Measurements from ENCODE around the gene UPK1A. TPM values are rescaled to one million over a fixed set of nuclear protein-coding genes. Genes with fewer than 3 reads are reported as not detected.
A peak's percentile ranks its signal among the peaks of the same experiment; 100 is the strongest.

The UPK1A gene
- total RNA-seq, 1 donor from 2014 or later, result 0.18 TPM

- Mint-ChIP-seq H3K27me3 (ENCODE audit: low read depth, unreplicated experiment) (no peaks in the 10 kb centered on the region), H3K4me3 (ENCODE audit: unreplicated experiment) (peak within 1 kb of the TSS; percentile 100), H3K36me3 (ENCODE audit: low read depth, unreplicated experiment) (peaks cover 3% of the 10 kb centered on the region), H3K9me3 (ENCODE audit: unreplicated experiment) (no peaks in the 10 kb centered on the region), H3K4me1 (ENCODE audit: low read depth, unreplicated experiment) (peaks cover 5% of the 10 kb centered on the region), H3K27ac (ENCODE audit: unreplicated experiment) (peak within 1 kb of the TSS; percentile 98)
- Histone ChIP-seq H4K20me1 (ENCODE audit: insufficient read depth, low read length) (no peaks in the 10 kb centered on the region), H2AFZ (ENCODE audit: low read depth, low read length) (peak within 1 kb of the TSS; percentile 70), H3K79me2 (ENCODE audit: insufficient read depth, low read length) (peaks cover 24% of the 10 kb centered on the region), H3K9ac (ENCODE audit: low read length) (peak within 1 kb of the TSS; percentile 95), H3K4me1 (ENCODE audit: insufficient read depth, low read length) (no peaks in the 10 kb centered on the region), H3K27me3 (ENCODE audit: insufficient read depth, low read length) (no peaks in the 10 kb centered on the region), H3K9me3 (ENCODE audit: insufficient read depth, low read depth, low read length) (no peaks in the 10 kb centered on the region), H3K27ac (ENCODE audit: low read depth, low read length) (peak within 1 kb of the TSS; percentile 81), H3K4me2 (ENCODE audit: low read length) (peak within 1 kb of the TSS; percentile 99), H3K4me3 (ENCODE audit: insufficient read depth, low read depth, low read length) (peak within 1 kb of the TSS; percentile 79), H3K36me3 (ENCODE audit: insufficient read depth, low read length) (peaks cover 19% of the 10 kb centered on the region)
- no peak for TF ChIP-seq CTCF (IDR thresholded peaks at IDR 0.05; ENCODE audit: insufficient read depth, low read depth, low read length)
- no peak for TF ChIP-seq EZH2 (IDR thresholded peaks at IDR 0.05; ENCODE audit: insufficient read depth, low read length)
- peak; percentile 98 for DNase-seq (ENCODE audit: low read depth)
- peak; percentile 95 for FAIRE-seq
These were observed 37.6 kb upstream of the UPK1A start, which contains the start of gene RBM42 for GRCh38 chr19:35628565-35629331. RBM42 (plus strand) TSS chr19:35629036; CDS start chr19:35629154, 118 bp downstream.

DNA sequence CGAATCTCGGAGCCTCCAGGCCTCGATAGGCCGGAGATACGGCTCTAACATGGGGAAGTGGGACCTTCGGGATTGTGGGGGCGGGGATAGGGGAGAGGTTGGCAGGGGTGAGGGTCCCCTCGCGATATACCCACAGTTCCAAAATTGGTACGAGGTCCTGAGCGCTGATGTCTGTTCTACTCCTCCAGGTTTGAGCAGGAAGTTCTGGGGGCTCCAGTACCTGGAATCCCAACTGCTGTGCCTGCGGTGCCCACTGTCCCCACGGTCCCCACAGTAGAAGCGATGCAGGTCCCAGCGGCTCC, 37.0 kb upstream of the UPK1A start:
- no peaks in the 10 kb centered on the region for H3K27me3 Mint-ChIP-seq (ENCODE audit: low read depth, unreplicated experiment)
- H3K36me3 ChIP-seq (ENCODE audit: insufficient read depth, low read length), result peaks cover 20% of the 10 kb centered on the region
- peak overlapping the region; percentile 95 for H3K9ac ChIP-seq (ENCODE audit: low read length)
- H3K9me3 ChIP-seq (ENCODE audit: insufficient read depth, low read depth, low read length), result no peaks in the 10 kb centered on the region
- H3K27ac Mint-ChIP-seq (ENCODE audit: unreplicated experiment), result peak overlapping the region; percentile 98
- H3K27ac ChIP-seq (ENCODE audit: low read depth, low read length), result peak overlapping the region; percentile 81
- H3K36me3 Mint-ChIP-seq (ENCODE audit: low read depth, unreplicated experiment), result peaks cover 3% of the 10 kb centered on the region
- H3K4me2 ChIP-seq (ENCODE audit: low read length), result peak overlapping the region; percentile 99
- peak overlapping the region; percentile 70 for H2AFZ ChIP-seq (ENCODE audit: low read depth, low read length)
- H3K27me3 ChIP-seq (ENCODE audit: insufficient read depth, low read length), result no peaks in the 10 kb centered on the region
- H3K9me3 Mint-ChIP-seq (ENCODE audit: unreplicated experiment), result no peaks in the 10 kb centered on the region
- peak overlapping the region; percentile 100 for H3K4me3 Mint-ChIP-seq (ENCODE audit: unreplicated experiment)
- H3K4me1 Mint-ChIP-seq (ENCODE audit: low read depth, unreplicated experiment), result peaks cover 5% of the 10 kb centered on the region
- H4K20me1 ChIP-seq (ENCODE audit: insufficient read depth, low read length), result no peaks in the 10 kb centered on the region
- no peaks in the 10 kb centered on the region for H3K4me1 ChIP-seq (ENCODE audit: insufficient read depth, low read length)
- peaks cover 24% of the 10 kb centered on the region for H3K79me2 ChIP-seq (ENCODE audit: insufficient read depth, low read length)
- no peak for FAIRE-seq
- no peak for TF ChIP-seq EZH2 (IDR thresholded peaks at IDR 0.05; ENCODE audit: insufficient read depth, low read length)
- no peak for TF ChIP-seq CTCF (IDR thresholded peaks at IDR 0.05; ENCODE audit: insufficient read depth, low read depth, low read length)
- DNase-seq (ENCODE audit: low read depth), result no peak
- peak overlapping the region; percentile 79 for H3K4me3 ChIP-seq (ENCODE audit: insufficient read depth, low read depth, low read length)

All from astrocyte (in vitro differentiated cells and primary cell).